ENCODE data around the gene ST6GALNAC3.
"Not testable (repeated sequence)": the region's sequence is repeated elsewhere in the genome, so short reads cannot be mapped to it uniquely, and the experiment has no call there.

The ST6GALNAC3 gene

DNA sequence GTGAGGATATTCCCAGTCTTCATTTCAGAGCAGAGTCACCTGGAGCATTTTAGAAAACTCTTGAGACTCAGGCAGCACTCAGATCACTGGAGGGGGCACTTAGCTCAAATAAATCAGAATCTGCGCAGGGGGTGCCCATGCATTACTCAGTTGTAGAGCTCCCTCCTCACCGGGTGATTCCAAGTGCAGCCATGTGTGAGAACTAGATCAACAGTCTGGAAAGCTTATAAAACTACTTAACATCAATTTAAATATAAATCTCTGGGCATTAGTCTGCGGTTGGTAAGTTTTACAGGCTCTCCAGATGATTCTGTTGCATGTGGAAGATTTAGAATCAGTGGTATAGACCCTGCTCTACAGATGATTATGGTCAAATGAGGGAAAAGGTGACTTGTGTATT, 128.6 kb downstream of the ST6GALNAC3 start:
- no peak for DNase-seq

DNA sequence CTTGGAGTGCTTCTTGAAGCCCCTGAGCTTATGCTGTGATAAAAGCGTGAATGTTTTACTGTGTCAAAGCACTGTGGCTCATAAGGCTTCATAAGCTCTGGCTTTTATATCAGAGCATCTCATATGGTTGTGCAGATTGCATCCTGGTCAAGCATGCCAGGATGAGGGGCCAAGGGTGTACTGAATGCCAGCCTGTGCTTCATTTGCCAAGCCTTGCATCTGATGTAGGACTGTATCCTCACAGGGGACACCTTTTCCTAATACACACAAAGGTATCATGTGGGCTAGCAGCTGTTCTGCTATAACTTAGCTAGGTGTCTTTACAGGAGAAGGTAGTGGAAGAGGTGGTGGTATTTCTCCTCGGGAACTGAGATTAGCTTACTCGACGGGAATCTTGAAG, 134.7 kb downstream of the ST6GALNAC3 start:
- DNase-seq: no peak

GRCh38 chr1:76209648-76210047, 135.1 kb downstream of the ST6GALNAC3 start:
- no peak for DNase-seq

DNA sequence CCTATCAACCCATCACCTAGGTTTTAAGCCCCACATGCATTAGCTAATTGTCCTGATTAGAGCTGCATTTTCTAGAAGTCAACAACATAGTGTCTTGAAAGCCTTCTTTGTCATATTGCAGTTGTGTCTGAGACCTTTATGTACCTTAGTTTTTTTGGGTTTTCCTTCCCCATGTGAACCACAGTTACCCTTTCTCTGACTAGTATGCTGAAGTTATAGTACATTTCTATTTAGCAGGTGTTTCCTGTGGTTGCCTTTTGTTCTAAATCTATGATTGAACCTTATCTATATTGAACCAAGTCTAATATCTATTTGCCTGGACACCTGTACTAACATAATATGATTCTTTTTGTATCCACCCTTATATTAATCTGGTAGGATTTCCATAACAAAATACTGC, 135.6 kb downstream of the ST6GALNAC3 start:
- no peak for DNase-seq

DNA sequence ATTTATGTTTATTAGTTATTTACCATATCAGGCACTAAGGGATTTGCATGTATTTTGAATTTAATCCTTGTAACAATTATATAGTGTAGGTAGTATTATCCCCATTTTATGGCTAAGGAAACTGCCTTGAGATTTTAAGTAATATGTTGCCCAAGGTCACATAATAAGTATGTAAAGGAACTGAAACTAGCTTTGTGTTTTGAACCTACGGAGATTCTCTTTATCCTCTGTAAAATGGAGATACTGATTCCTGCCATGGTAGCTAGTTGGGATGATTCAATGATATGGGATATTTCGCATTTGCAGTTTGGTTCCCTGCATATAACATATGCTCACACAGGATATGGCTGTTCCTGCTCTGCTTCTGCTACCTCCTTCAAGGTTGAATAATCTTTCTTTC, 144.3 kb downstream of the ST6GALNAC3 start:
- DNase-seq: no peak

- no peak for DNase-seq
These were observed 144.8 kb downstream of the ST6GALNAC3 start for GRCh38 chr1:76219366-76219818.

GRCh38 chr1:76224752-76225151, 150.2 kb downstream of the ST6GALNAC3 start:
- DNase-seq: no peak

DNA sequence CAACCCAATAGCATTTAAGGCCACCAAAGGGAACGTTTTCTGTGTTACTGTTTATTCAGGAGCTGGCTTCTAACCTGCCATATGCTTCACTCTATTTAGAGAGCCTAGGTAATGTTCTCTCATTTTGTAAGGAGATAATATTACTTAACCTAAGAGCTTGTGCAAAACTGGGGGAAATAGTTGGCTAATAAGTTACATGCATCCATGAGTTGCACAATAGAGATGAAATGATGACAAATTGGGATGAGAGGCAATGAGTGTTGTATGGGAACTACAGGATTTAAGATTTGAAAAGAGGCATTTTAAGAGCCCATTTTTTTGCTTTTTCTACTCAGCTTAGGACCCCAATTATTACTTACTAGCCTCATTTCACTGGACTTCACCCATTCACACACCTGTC, 151.0 kb downstream of the ST6GALNAC3 start:
- DNase-seq: no peak

- no peak for DNase-seq
These were observed 153.1 kb downstream of the ST6GALNAC3 start for GRCh38 chr1:76227621-76228020.

GRCh38 chr1:76229279-76230005, 154.9 kb downstream of the ST6GALNAC3 start:
- DNase-seq: no peak

- DNase-seq: no peak
These were observed 156.3 kb downstream of the ST6GALNAC3 start for GRCh38 chr1:76230842-76231281.

GRCh38 chr1:76231320-76231719, 156.8 kb downstream of the ST6GALNAC3 start:
- no peak for DNase-seq

DNA sequence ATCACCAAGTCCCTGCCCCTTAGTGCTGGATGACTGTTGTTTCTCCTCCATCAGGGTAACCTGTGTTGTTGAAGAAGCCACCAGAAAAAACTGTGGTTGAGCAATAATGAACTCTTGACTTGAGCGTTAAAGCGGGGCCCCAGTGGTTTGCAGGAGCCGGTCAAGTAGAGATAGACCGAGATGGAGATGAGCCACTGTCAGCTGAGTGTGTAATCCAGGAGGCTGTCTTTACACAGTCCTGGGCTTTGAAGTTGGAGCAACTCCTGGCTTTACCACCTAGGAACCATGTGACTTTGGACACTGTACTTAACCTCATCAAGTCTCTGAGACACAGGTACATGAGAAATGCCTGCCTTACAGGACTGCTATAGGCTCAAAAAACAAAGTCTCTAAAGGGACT, 158.1 kb downstream of the ST6GALNAC3 start:
- no peak for DNase-seq

DNA sequence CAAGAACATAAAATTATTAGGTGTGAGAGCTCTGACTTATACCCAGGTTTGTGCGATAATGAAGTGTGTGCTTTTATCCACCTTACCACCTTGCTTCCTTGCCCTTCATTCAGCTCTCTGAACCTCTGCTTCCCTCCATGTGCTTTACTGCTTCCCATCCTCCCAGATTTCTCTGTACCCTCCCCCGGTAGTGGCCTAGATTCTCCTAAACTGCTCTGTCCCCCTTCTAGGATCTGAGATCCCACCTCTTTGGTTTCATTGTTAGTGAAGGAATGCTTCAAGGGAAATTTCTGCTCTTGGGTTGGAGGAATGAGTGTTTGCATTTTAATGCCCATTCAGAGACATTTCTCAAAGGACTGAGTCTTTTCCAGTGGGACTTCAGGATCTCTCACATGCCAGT, 159.5 kb downstream of the ST6GALNAC3 start:
- no peak for DNase-seq

- DNase-seq: no peak
These were observed 162.7 kb downstream of the ST6GALNAC3 start for GRCh38 chr1:76237211-76237610.

- no peak for DNase-seq
These were observed 163.6 kb downstream of the ST6GALNAC3 start for GRCh38 chr1:76238094-76238628.

DNA sequence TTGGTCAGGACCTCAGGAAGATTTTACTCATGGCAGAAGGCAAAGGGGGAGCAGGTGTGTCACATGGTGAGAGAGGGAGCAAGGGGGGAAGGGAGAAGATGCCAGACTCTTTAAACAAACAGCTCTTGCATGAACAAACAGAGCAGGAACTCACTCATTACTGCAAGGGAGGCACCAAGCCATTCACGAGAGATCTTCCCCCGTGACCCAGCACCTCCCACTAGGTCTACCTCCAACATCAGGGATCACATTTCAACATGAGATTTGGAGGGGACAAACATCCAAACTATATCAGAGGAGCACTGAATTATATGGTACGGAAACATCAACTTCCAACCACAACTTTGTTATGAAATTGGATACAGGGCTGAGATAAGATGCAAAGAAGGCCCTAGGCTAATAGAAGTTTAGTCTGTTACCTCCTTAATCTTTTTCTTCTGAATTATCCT, 164.9 kb downstream of the ST6GALNAC3 start:
- no peak for DNase-seq

DNA sequence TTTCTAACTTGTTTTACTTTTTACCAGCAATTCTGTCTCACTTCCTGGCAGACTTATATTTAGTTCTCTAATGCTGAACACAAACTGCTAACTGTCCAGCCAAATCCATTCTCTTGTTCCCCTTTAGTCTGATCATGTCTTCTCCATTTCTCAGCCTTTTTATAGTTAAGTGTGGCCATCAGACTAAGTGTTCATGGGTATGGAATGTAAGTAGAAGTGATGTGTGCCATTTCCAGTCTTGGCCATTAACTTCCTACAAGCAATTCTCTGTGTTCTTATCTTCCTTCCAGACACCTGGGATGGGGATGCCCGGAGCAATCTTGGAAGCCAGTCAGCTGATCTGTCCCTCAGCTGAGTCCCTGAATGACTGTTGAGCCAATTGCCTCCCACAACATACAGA, 165.8 kb downstream of the ST6GALNAC3 start:
- no peak for DNase-seq

DNA sequence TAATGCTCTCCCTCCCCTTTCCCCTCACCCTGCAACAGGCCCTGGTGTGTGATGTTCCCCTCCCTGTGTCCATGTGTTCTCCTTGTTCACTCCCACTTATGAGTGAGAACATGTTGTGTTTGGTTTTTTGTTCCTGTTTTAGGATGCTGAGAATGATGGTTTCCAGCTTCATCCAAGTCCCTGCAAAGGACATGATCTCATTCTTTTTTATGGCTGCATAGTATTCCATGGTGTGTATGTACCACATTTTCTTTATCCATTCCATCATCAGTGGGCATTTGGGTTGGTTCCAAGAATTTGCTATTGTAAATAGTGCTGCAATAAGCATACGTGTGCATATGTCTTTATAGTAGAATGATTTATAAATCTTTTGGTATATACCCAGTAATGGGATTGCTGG, 168.0 kb downstream of the ST6GALNAC3 start:
- DNase-seq: not testable (repeated sequence)

- DNase-seq: no peak
These were observed 172.8 kb downstream of the ST6GALNAC3 start for GRCh38 chr1:76247261-76247852.

DNA sequence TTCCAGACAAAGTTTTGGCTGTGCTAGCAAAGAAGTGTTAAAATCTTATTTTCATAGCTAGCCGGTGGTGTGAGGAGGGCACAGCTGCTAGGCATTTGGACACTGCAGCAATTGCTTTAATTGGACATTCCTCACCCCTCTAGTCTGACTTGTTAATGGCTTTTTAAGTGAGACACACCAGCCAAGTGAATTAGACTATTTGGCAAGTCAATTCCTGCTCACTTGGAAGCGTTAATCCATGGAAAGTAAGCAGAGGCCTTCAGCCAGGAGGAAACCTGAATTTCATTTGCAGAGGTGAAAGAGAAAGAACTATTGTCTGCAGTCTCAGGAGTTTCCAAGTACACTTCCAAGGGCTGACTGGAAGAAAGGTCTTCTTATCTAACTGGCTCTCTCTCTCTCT, 175.7 kb downstream of the ST6GALNAC3 start:
- no peak for DNase-seq

GRCh38 chr1:76252431-76252830, 177.9 kb downstream of the ST6GALNAC3 start:
- no peak for DNase-seq

GRCh38 chr1:76254104-76255030, 179.8 kb downstream of the ST6GALNAC3 start:
- no peak for DNase-seq

Measured in CD4-positive, alpha-beta T cell treated with Interleukin-1 beta for 1 hour (primary cell).